Activated CD8-positive, alpha-beta memory T cell treated with anti-CD3 and anti-CD28 coated beads, Interleukin-2, amount 50 U/mL, for 24 hours (primary cell): ENCODE measurements around the gene MC5R.
"Not testable (repeated sequence)": the region's sequence is repeated elsewhere in the genome, so short reads cannot be mapped to it uniquely, and the experiment has no call there.

Source experiments
- DNase-seq: peaks from one replicate; pipeline ENCODE4 v3.0.0-alpha.2; 2020; ENCODE audit errors: extremely low read depth

Gene MC5R

DNA sequence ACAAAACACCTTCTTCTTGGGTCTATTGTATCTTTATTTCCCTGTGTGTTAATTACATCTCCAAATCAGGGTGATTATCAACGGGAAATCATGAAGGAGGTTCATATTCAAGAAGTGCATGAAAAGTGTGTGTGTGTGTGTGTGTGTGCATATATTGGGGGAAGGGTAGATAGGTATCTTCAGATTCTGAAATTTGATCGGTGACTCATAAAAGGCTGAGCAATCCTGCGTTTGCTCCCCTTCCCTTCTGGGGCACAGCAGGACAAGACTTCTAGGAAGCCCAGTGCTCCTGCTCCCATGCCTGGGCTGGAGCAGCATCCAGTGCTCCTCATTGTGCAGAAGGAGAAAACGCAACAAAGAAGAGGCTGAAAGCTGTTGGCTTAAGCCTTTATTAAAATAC, 25.8 kb downstream of the MC5R start:
- DNase-seq, result no peak

GRCh38 chr18:13862898-13863297, 38.9 kb downstream of the MC5R start:
- DNase-seq, result not testable (repeated sequence)

DNA sequence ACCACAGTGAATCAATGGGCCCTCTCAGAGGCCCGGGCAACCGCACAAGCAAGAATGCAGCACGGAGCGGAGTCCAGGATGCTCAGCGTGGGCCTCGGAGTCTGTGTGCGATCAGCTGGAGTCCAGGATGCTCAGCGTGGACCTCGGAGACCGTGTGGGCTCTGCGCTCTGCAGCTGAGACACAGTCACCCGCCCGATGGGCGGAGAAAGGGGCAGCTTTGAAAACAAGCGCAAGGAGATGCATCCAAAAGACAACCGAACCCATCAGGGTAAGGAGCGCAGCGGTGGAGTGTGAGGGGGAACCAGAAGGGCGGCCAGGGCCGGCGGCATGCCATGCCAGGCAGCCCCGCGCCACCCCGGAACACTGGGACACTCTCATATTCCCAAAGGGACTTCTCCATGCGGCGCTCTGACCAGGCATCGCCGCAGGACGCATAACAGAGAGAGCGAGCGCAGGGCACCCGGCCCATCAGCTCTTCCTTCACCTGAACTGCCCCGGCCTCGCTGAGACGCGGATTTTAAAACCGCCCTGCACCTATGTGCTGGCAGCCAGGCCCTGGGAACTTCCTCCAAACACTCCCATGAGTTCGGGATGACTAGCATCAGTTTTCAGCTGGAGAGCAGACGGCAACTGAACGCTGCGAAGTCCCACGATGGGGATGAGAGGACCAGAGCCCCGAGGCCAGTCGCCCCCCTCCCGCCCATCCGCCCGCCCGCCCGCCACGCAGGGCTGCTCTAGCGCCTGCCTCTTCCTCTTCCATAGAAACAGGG, 44.7 kb downstream of the MC5R start:
- no peak for DNase-seq

DNA sequence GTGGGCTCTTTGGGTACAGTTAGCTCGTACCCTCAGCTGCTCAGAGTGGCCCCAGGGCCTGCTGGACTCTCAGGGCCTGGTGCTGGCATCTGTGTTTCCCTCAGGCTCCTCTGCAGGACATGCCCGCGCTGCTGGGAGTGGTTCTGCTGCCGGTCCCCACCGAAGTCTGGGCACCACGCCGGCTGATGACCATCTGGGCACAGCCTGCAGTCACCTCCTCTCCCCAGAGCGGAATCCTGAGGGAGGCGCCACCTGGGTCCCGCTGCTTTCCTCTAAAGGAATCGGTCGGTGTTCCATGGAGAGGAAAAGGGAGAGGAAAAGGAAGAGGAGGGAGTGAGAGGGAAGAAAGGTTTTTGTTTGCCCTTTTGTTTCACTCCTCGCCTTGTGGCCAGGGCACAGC, 47.8 kb downstream of the MC5R start:
- no peak for DNase-seq

DNA sequence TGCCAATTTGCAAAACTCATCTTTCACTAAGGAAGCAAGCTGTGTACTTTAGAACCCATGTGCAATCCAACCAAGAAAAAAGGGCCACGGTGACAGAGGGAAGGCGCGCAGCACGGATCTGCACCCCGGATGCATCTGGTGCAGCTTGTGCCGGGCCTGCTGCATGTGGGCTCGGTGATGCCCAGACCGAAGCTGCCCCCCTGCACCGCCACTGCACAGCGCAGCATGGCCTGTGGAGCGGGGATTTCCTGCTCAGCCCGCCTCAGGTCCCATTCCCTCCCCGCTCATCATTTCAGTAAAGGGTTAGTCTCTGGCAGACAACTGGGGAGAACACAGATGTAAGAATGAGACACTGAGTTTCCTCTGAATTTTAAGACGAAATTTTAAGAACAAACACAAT, 48.4 kb downstream of the MC5R start:
- DNase-seq, result no peak

DNA sequence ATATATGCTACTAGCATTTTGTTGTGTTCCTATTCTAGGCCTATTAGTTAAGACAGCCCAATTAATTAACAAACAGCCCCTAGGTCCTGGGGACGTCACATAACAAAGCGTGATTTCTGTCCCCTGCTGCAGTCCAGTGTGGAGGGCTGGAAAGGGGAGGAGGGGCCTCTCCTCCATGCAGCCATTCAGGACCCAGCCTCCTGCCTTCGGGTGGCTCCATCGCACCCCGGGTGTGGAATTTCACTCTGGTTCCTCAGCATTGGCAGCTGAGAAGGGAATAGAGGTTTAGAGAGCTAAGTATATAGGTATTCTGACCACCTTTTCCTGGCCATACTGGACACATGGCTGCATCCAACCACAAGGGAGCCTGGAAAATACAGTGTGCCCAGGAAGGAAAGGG, 49.0 kb downstream of the MC5R start:
- DNase-seq, result no peak

- DNase-seq, result no peak
Observed at GRCh38 chr18:13874558-13874957, 50.6 kb downstream of the MC5R start.
